ENCODE results near the gene WASHC2A. TPM values are rescaled to one million over a fixed set of nuclear protein-coding genes. Genes with fewer than 3 reads are reported as not detected.
"Not testable (repeated sequence)": the region's sequence is repeated elsewhere in the genome, so short reads cannot be mapped to it uniquely, and the experiment has no call there.

WASHC2A gene
- polyA plus RNA-seq, 3 donors: 10.9 to 32.9 (median 18.8) TPM

DNA sequence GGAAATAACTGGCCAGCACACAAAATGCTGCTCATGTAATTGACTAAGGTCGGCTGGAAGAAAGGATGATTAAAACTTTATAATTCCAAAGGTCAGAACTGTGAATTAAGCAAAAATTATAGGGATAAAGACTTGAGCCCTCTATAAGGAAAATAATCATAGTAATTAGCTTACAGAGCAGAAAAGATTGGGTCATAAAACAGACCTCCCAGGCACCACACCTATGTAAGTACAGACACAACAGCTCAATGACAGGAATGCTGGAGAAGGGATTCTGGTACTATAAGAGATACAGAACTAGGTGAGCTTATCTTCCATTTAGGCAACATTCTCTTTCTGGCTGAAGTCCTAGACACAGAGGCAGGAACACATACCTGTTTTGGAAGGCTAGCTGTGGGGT is 9.0 kb upstream of the WASHC2A start:
- H3K36me3 ChIP-seq (replicated peaks in 1 of 2; ENCODE audit: control insufficient read depth in 1 of 2, insufficient read depth in 2 of 2, low read length in 2 of 2); DNase-seq; H3K27me3 ChIP-seq (ENCODE audit: control insufficient read depth in 2 of 2, insufficient read depth in 2 of 2, low read length in 2 of 2); H3K4me1 Mint-ChIP-seq; H3K4me1 ChIP-seq (ENCODE audit: control insufficient read depth in 1 of 2, insufficient read depth in 2 of 2, low read length in 2 of 2); H3K4me3 Mint-ChIP-seq; H3K9ac ChIP-seq (ENCODE audit: insufficient read depth, low read length, poor library complexity, severe bottlenecking); H3K27ac Mint-ChIP-seq; H3K4me3 ChIP-seq (replicated peaks in 1 of 3; ENCODE audit: low read depth in 2 of 3, low read length in 3 of 3); H3K4me2 ChIP-seq (replicated peaks; ENCODE audit: extremely low read depth, low read length, poor library complexity, severe bottlenecking); intact Hi-C loops (cut with micrococcal nuclease); H3K9me3 Mint-ChIP-seq; H3K79me2 ChIP-seq (ENCODE audit: insufficient read depth, low read length); H3K36me3 Mint-ChIP-seq; H3K27ac ChIP-seq (ENCODE audit: low read depth in 1 of 2, low read length in 2 of 2); H2AFZ ChIP-seq (ENCODE audit: insufficient read depth, low read depth, low read length, poor library complexity, severe bottlenecking); H3K27me3 Mint-ChIP-seq (ENCODE audit: low read depth in 3 of 3); H3K9me3 ChIP-seq (replicated peaks in 1 of 2; ENCODE audit: control insufficient read depth in 1 of 2, insufficient read depth in 1 of 2, low read length in 2 of 2); H4K20me1 ChIP-seq (ENCODE audit: insufficient read depth, low read length): not testable (repeated sequence)
- WGBS (ENCODE audit: insufficient coverage): no CpG with 5 or more reads among the region's 1 CpG

DNA sequence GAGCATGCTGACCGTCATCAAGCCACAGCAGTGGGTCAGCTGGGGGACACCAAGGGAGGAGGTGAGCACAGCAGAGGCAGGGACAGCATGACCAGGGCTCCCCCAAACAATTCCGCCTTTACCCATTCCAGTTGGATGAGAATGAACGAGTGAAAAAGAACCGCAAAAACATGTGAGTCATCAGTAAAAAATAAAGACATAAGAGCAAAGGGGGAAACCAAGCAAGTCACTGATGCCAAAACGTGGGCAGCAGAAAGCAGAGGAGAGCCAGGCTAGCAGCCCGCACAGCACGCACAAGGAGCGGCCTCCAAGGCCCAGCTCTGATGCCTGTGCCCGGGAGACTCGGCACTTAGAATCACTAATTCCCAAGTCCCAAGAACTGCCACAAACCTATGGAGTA is 7.8 kb upstream of the WASHC2A start:
- H3K27me3 Mint-ChIP-seq (ENCODE audit: low read depth in 3 of 3); H3K36me3 ChIP-seq (replicated peaks in 1 of 2; ENCODE audit: control insufficient read depth in 1 of 2, insufficient read depth in 2 of 2, low read length in 2 of 2); H2AFZ ChIP-seq (ENCODE audit: insufficient read depth, low read depth, low read length, poor library complexity, severe bottlenecking); H3K9ac ChIP-seq (ENCODE audit: insufficient read depth, low read length, poor library complexity, severe bottlenecking); H3K27ac Mint-ChIP-seq; H3K79me2 ChIP-seq (ENCODE audit: insufficient read depth, low read length); H3K9me3 ChIP-seq (replicated peaks in 1 of 2; ENCODE audit: control insufficient read depth in 1 of 2, insufficient read depth in 1 of 2, low read length in 2 of 2); H3K4me3 Mint-ChIP-seq; H3K27me3 ChIP-seq (ENCODE audit: control insufficient read depth in 2 of 2, insufficient read depth in 2 of 2, low read length in 2 of 2); DNase-seq; H4K20me1 ChIP-seq (ENCODE audit: insufficient read depth, low read length); H3K27ac ChIP-seq (ENCODE audit: low read depth in 1 of 2, low read length in 2 of 2); H3K9me3 Mint-ChIP-seq; H3K4me3 ChIP-seq (replicated peaks in 1 of 3; ENCODE audit: low read depth in 2 of 3, low read length in 3 of 3); H3K36me3 Mint-ChIP-seq; H3K4me1 Mint-ChIP-seq; H3K4me2 ChIP-seq (replicated peaks; ENCODE audit: extremely low read depth, low read length, poor library complexity, severe bottlenecking); H3K4me1 ChIP-seq (ENCODE audit: control insufficient read depth in 1 of 2, insufficient read depth in 2 of 2, low read length in 2 of 2): not testable (repeated sequence)
- WGBS (ENCODE audit: insufficient coverage): 83% methylated on average over 3 of the region's 10 CpGs
- intact Hi-C loops (cut with micrococcal nuclease): loop anchor here in 1 of 2 donors (10.0 kb wide), 1 partner anchor 565 kb away; the partner anchor contains the start of gene SGMS1

DNA sequence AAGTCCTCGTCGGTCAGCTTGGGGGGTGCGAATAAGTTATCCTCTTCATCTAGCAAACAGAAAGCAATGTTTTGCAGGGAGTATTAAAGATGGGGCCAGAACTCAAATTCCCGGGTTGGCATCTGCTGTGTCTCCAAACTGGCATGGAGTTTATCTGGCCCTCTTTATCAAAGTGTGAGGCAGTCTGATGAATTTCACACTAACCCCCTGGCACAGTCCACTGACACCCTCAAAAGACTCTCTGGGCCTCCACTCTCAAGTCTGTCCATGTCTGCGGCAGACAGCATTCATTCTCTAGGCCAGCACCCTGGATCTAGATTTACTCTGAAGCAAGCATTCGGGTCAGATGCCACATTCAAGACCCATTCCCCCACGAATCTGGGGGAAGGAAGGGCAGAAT is 6.2 kb upstream of the WASHC2A start:
- not testable (repeated sequence) for H3K4me2 ChIP-seq (replicated peaks; ENCODE audit: extremely low read depth, low read length, poor library complexity, severe bottlenecking); H3K9me3 Mint-ChIP-seq; H2AFZ ChIP-seq (ENCODE audit: insufficient read depth, low read depth, low read length, poor library complexity, severe bottlenecking); H3K4me3 Mint-ChIP-seq; H3K27me3 Mint-ChIP-seq (ENCODE audit: low read depth in 3 of 3); H3K4me1 Mint-ChIP-seq; H3K36me3 ChIP-seq (replicated peaks in 1 of 2; ENCODE audit: control insufficient read depth in 1 of 2, insufficient read depth in 2 of 2, low read length in 2 of 2); H3K79me2 ChIP-seq (ENCODE audit: insufficient read depth, low read length); DNase-seq; H3K27ac ChIP-seq (ENCODE audit: low read depth in 1 of 2, low read length in 2 of 2); H3K9ac ChIP-seq (ENCODE audit: insufficient read depth, low read length, poor library complexity, severe bottlenecking); H3K9me3 ChIP-seq (replicated peaks in 1 of 2; ENCODE audit: control insufficient read depth in 1 of 2, insufficient read depth in 1 of 2, low read length in 2 of 2); H4K20me1 ChIP-seq (ENCODE audit: insufficient read depth, low read length); H3K36me3 Mint-ChIP-seq; H3K4me1 ChIP-seq (ENCODE audit: control insufficient read depth in 1 of 2, insufficient read depth in 2 of 2, low read length in 2 of 2); H3K4me3 ChIP-seq (replicated peaks in 1 of 3; ENCODE audit: low read depth in 2 of 3, low read length in 3 of 3); H3K27me3 ChIP-seq (ENCODE audit: control insufficient read depth in 2 of 2, insufficient read depth in 2 of 2, low read length in 2 of 2)
- peak overlapping the region in 1 of 7 donors; percentile 54 for H3K27ac Mint-ChIP-seq
- intact Hi-C loops (cut with micrococcal nuclease): loop anchor here in 1 of 2 donors (10.0 kb wide), 1 partner anchor 563 kb away; the partner anchor contains the start of gene SGMS1
- WGBS (ENCODE audit: insufficient coverage): no CpG with 5 or more reads among the region's 7 CpGs

Measured in CD14-positive monocyte (primary cell).